ENCODE data around the gene PHLDB1. TPM values are rescaled to one million over a fixed set of nuclear protein-coding genes. Genes with fewer than 3 reads are reported as not detected.

The PHLDB1 gene
- total RNA-seq, 1 donor from 2014 or later: 35.7 TPM

- Histone ChIP-seq H3K36me3 (no peaks in the 10 kb centered on the region), H3K27ac (no peak overlapping the region), H4K20me1 (ENCODE audit: low read depth) (no peaks in the 10 kb centered on the region), H3K79me2 (ENCODE audit: low read depth) (no peaks in the 10 kb centered on the region), H2AFZ (replicated peaks) (no peak overlapping the region), H3K9ac (no peak overlapping the region), H3K4me2 (peak overlapping the region; percentile 79), H3K9me3 (ENCODE audit: low read depth) (no peaks in the 10 kb centered on the region), H3K4me1 (peaks cover 85% of the 10 kb centered on the region), H3F3A (ENCODE audit: low read depth) (peaks cover 28% of the 10 kb centered on the region), H3K4me3 (no peak overlapping the region), H3K27me3 (peaks cover 21% of the 10 kb centered on the region)
- H3K36me3 Mint-ChIP-seq: no peaks in the 10 kb centered on the region
- TF ChIP-seq EZH2phosphoT487 (IDR thresholded peaks at IDR 0.05): no peak
- TF ChIP-seq CTCF (IDR thresholded peaks at IDR 0.05): no peak
- TF ChIP-seq EZH2 (IDR thresholded peaks at IDR 0.05): no peak
- peak overlapping the region; percentile 78 for H3K27ac Mint-ChIP-seq
- no peak overlapping the region for H3K4me3 Mint-ChIP-seq
- peaks cover 15% of the 10 kb centered on the region for H3K27me3 Mint-ChIP-seq (ENCODE audit: insufficient read depth, low read depth)
- DNase-seq (ENCODE audit: low spot score): no peak
- no peaks in the 10 kb centered on the region for H3K9me3 Mint-ChIP-seq
- H3K4me1 Mint-ChIP-seq: peaks cover 73% of the 10 kb centered on the region
These were observed 7.1 kb downstream of the PHLDB1 start for GRCh38 chr11:118614511-118614910.

GRCh38 chr11:118615282-118615975 lies 8.0 kb downstream of the PHLDB1 start:
- Mint-ChIP-seq H3K36me3 (no peaks in the 10 kb centered on the region), H3K27me3 (ENCODE audit: insufficient read depth, low read depth) (peaks cover 10% of the 10 kb centered on the region), H3K9me3 (no peaks in the 10 kb centered on the region), H3K27ac (peak overlapping the region; percentile 95), H3K4me1 (peaks cover 78% of the 10 kb centered on the region), H3K4me3 (peak overlapping the region; percentile 74)
- Histone ChIP-seq H3K9ac (no peak overlapping the region), H3F3A (ENCODE audit: low read depth) (peaks cover 28% of the 10 kb centered on the region), H3K27ac (peak overlapping the region; percentile 91), H3K9me3 (ENCODE audit: low read depth) (no peaks in the 10 kb centered on the region), H2AFZ (replicated peaks) (no peak overlapping the region), H3K79me2 (ENCODE audit: low read depth) (peaks cover under 1% of the 10 kb centered on the region), H3K27me3 (peaks cover 11% of the 10 kb centered on the region), H4K20me1 (ENCODE audit: low read depth) (no peaks in the 10 kb centered on the region), H3K4me1 (peaks cover 79% of the 10 kb centered on the region), H3K36me3 (no peaks in the 10 kb centered on the region), H3K4me2 (peak overlapping the region; percentile 79), H3K4me3 (no peak overlapping the region)
- DNase-seq (ENCODE audit: low spot score): peak; percentile 90
- TF ChIP-seq EZH2phosphoT487 (IDR thresholded peaks at IDR 0.05) (no peak), EZH2 (IDR thresholded peaks at IDR 0.05) (no peak), CTCF (IDR thresholded peaks at IDR 0.05) (no peak)

GRCh38 chr11:118615976-118616371 lies 8.6 kb downstream of the PHLDB1 start:
- Histone ChIP-seq H3F3A (ENCODE audit: low read depth) (peaks cover 34% of the 10 kb centered on the region), H3K4me3 (no peak overlapping the region), H4K20me1 (ENCODE audit: low read depth) (no peaks in the 10 kb centered on the region), H3K27ac (peak overlapping the region; percentile 91), H3K36me3 (no peaks in the 10 kb centered on the region), H3K9me3 (ENCODE audit: low read depth) (no peaks in the 10 kb centered on the region), H3K27me3 (peaks cover 6% of the 10 kb centered on the region), H3K79me2 (ENCODE audit: low read depth) (peaks cover 3% of the 10 kb centered on the region), H2AFZ (replicated peaks) (no peak overlapping the region), H3K4me2 (peak overlapping the region; percentile 79), H3K9ac (no peak overlapping the region), H3K4me1 (peaks cover 81% of the 10 kb centered on the region)
- Mint-ChIP-seq H3K4me1 (peaks cover 84% of the 10 kb centered on the region), H3K27me3 (ENCODE audit: insufficient read depth, low read depth) (peaks cover 12% of the 10 kb centered on the region), H3K36me3 (no peaks in the 10 kb centered on the region), H3K9me3 (no peaks in the 10 kb centered on the region), H3K27ac (peak overlapping the region; percentile 95), H3K4me3 (no peak overlapping the region)
- DNase-seq (ENCODE audit: low spot score): peak; percentile 78
- TF ChIP-seq CTCF (IDR thresholded peaks at IDR 0.05) (no peak), EZH2 (IDR thresholded peaks at IDR 0.05) (no peak), EZH2phosphoT487 (IDR thresholded peaks at IDR 0.05) (no peak)

Data from neural progenitor cell (in vitro differentiated cells).